Ammon's horn (tissue), 1 donor: ENCODE results near the gene CBX2.
A peak's percentile ranks its signal among the peaks of the same experiment; 100 is the strongest.

Experiments
- DNase-seq: peaks from one replicate; pipeline ENCODE4 v3.0.0-alpha.2; 2016; ENCODE audit warnings: low spot score

The CBX2 gene

DNA sequence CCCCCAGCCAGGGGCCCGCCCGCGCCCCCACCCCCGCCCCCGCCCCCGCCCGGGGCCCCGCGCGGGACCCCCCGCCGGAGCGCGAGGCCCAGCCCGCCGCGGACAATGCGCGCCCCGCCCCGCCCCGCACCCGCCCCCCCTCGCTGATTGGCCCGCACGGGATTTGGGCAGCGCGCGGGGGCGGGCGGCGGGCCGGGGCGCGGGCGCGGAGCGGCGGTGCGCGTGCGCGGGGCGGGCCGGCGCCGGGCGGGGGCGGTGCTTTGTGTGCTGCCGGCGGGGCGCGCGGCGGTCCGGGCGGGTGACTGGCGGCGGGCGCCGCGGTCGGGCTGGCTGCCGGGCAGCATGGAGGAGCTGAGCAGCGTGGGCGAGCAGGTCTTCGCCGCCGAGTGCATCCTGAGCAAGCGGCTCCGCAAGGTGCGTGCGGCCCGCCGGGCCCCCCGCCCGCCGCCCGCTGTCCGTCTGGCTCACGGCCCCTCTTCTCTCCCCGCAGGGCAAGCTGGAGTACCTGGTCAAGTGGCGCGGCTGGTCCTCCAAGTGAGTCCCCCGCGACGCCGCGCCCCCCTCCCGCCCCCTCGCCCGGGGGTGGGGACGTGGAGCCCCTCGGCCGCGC, at the start of gene CBX2:
Gene CBX2, plus strand, starts transcription at position 255 of the 610 bp plus-strand sequence. Its CDS starts 88 bp downstream, at position 343.
- DNase-seq: peak; percentile 81

DNA sequence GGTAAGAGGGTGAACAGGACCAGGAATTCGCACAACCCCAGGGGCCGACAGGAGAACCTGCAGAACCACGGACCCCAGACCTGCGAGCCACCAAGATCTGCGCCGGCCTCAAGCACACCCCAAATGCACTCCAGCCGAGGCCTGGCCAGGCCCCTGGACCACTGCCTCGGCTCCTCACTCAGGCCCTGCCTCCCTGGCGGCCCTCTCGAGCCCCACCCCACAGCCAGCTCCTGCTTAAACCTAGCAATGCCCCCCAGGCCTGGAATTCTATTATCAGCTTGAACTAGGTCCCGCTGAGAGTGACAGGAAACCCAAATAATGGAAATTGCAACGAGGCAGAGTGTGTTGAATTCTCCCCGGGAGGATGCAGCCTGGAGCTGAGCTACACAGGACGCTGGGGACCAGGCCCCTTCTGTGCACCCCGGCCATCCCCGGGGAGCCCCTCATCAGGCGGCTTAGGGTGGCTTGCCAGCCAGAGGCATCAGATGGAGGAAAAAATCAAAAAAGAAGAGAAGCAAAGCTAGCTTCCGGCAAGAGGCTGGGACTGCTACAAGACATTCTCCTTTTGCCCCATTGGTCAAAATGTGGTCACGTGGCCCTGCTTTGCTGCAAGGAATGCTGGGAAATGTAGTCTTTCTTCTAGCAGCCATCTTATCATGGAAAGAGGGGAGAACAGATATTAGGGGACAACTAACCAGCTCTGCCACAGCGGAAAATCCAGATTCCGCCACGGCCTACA, 49.6 kb upstream of the CBX2 start:
- DNase-seq: peak; percentile 96

DNA sequence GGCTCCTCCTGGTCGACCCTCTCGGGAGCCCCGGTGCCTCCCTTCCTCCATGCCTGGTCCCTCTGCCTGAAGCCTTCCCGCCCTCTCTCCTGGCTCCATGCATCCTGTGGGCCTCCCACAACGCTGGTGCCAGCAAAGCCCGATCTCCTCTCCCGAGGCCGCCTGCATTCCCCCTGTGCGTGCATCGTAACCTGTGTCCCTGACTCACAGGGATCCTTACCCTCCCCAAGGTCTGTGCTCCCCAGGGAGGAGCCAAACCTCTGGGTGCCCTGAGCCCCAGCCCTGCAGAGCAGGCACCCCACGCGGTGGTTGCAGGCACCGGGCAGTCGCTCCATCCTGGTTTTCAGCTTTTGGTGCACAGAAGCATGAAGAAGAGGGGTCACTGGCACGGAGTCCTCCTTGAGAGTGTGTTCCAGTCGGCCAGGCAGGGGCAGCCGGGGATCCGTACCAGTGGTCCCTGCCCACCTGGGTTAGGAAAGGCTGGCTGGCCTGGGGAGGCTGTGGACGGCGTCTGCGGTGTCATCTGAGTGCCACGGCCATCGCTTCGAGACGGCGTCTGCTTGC, 49.0 kb upstream of the CBX2 start:
- DNase-seq: no peak

DNA sequence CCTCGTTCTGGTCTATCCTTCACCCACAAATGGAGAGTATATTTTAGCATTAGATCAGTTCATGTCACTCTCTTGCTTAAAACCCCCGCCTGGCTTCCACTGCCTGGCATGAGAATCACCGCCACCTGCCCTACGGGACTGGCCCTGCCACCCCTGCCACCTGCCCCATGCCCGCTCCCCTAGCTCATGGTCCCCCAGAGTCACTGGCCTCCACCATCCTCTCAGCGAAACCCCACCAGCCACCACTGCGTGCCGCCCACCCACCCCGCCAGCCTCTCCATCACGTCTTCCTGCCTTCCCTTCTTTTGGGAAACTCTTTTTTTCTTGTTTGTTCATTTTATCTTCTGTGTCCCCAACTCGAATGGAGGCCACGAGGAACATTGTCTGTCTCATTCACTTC, 48.2 kb upstream of the CBX2 start:
- DNase-seq: no peak

DNA sequence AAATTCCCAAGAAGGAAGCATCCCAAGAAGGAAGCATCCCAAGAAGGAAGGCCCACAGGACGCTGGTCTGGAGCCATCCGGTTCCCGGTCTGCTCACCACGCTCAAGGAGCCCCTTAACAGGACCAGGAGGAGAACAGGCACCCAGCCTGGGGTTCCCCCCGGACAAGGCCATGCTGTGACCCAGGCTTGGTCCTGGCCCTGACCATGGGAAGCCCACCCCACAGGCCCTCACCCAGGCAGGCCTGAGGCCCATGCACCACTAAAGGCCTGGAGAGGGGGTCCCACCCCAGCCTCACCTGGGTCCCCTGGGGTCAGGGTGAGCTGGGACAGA, 47.5 kb upstream of the CBX2 start:
- no peak for DNase-seq

DNA sequence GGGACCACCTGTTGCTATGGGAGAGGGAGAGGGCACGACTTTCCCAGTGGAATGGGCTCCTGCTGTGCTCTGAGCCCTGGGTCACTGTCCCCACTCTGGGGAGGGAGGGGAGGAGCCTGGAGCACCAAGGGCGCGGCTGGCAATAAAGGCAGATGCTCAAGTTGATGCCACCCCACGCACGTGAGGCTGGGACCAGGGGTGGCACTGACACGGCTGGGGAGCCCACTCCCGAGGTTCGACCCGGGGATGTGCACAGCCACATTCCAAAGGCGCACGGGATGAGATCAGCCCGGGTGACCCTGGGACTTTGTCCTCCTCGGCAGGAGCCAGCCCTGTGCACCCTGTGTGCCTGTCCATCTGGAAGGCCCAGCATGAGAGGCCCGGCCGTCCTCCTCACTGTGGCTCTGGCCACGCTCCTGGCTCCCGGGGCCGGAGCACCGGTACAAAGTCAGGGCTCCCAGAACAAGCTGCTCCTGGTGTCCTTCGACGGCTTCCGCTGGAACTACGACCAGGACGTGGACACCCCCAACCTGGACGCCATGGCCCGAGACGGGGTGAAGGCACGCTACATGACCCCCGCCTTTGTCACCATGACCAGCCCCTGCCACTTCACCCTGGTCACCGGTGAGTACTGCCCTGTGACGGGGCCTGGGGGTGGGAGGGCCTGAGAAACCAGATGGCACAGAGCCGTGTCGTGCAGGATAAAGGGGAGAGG, 47.0 kb upstream of the CBX2 start, which contains the start of gene ENPP7:
Gene ENPP7, plus strand, starts transcription at position 175 of the 715 bp plus-strand sequence. Its CDS starts 197 bp downstream, at position 372.
- DNase-seq: no peak

GRCh38 chr17:79732254-79732653, 45.7 kb upstream of the CBX2 start:
- no peak for DNase-seq

DNA sequence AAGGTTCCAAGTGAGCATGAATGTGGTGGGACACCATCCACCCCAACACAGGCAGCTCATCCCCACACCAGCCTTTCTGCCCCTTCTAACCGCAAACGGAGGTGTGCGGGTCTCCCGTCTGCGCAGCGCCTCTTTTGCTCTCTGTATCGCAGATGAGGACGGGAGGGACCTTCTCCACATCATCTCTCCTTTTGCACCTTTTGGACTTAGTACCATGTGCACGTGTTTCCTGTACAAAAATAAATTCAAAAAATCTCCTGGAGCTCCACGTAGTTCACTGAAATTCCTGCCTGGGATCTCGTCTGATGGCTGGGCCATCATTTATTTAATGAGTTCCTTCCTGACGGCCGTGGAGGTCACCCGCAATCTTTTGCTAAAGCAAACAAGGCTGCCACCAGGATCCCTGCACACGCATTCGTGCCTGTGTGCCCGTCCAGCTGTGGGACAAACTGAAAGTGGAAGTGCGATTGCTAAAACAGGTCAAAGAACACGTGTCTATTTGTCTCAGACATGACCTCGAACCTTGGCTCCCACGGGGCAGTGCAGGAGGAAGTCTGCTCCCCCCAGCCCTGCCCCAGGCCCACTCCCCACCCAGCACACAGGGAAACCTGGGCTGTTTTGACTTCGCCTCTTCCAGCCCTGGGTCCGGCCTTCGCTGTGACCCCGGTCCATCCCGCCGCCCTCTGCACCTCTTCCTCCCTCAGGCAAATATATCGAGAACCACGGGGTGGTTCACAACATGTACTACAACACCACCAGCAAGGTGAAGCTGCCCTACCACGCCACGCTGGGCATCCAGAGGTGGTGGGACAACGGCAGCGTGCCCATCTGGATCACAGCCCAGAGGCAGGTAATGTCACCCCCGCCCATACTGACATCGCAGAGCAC, 44.9 kb upstream of the CBX2 start:
- DNase-seq: no peak

DNA sequence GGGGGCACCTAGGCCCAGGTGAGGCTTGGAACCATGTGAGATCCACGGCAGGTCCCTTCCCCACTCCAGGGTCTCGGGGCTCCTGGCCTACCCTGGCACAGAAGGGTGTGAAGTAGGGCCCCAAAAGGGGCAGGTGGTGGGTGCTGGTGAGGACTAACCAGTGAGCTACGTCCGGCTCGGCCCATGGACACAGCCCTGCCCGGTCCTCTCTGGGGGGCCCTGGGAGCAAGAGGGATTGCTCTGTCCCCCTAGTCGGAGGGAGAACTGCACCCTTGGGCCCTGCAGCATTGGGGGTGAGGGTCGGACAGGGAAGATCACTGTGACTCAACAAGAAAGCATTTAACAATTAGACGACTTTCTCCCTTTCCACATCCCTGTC, 44.3 kb upstream of the CBX2 start:
- DNase-seq: no peak

DNA sequence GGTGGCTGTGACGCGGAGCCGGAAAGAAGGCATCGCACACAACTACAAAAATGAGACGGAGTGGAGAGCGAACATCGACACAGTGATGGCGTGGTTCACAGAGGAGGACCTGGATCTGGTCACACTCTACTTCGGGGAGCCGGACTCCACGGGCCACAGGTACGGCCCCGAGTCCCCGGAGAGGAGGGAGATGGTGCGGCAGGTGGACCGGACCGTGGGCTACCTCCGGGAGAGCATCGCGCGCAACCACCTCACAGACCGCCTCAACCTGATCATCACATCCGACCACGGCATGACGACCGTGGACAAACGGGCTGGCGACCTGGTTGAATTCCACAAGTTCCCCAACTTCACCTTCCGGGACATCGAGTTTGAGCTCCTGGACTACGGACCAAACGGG, 42.9 kb upstream of the CBX2 start:
- DNase-seq: no peak

- DNase-seq: no peak
Measured at GRCh38 chr17:79737046-79737921, 40.7 kb upstream of the CBX2 start.

DNA sequence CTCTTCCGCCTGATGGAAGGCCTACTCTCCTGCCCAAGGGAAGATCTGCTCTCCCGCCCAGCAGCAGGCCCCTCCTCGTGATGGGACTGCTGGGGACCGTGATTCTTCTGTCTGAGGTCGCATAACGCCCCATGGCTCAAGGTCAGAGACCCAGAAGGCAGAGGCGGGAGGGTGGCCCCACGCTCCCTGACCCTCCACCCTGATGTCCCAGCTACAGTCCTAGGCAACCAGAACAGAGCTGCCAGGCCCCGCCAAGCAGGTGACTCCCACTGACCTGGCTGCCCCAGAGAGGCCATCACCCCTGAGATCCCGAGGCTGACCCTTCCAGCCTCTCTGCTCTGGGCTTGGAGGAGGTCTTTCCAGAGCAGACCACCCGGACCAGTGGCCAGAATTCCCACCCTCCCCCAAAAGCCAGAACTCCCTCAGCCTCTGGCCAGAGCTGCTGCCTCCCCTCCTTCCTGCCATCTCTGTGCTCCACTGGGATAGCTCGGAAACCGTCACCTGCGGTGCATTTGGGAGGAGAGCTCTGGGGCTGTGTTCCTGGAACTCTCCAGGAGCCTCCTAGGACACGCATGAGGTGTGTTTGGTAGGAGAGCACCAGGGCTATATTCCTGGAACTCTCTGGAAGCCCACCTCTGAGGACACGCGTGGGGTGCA, 39.9 kb upstream of the CBX2 start:
- DNase-seq: no peak

DNA sequence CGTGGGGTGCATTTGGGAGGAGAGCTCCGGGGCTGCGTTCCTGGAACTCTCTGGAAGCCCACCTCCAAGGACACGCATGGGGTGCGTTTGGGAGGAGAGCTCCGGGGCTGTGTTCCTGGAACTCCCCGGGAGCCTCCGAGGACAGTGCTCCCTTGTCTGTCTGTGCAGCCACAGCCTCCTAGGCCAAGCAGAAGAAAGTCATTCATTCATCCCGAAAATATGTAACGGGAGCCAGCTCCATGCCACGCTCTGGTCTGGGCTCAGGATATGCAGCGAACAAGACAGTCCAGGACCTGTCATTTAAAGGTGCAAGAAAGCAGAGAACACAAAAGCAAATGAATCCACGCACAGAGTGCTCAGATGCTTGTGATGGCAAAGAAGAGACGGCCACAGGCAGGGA, 39.3 kb upstream of the CBX2 start:
- no peak for DNase-seq

DNA sequence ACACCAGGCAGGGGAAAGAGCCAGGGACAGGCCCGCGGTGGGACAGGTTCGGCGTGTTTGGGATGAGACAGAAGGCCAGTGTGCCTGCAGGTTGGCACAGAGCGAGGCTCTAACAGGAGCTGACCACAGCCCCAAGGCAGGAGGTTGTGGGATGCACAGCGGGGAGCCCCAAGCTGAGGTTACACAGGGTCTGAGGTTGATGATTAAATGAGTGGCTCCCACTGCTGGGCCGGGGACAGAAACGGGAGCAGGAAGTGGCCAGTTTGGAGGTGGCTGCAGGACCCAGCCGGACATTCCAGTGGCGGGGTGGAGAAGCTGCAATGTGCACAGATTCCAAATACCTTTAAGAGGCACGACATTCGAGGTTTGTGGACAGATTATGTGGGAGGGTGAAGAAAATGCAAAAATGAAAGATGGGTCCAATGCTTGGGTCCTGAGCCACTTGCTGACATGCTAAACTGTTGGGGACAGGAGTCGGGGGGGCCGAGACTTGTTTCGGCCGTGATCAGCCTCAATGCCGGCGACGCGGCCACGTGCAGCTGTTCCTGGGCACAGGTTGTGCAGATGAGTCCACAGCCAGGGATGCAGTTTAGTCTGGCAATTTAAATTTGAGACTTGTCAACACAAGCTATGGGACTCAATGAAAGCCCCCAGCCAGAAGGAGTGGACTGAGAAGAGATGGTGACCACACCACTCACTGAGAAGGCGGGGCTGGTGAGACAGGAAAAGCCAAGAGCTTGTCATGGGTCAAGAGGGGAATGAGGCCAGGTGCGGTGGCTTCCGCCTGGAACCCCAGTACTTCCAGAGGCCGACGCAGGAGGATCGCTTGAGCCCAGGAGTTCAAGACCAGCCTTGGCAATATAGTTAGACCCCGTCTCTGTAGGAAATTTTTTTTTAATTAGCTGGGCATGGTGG, 38.5 kb upstream of the CBX2 start:
- no peak for DNase-seq

GRCh38 chr17:79740413-79740812, 37.5 kb upstream of the CBX2 start:
- DNase-seq: no peak

DNA sequence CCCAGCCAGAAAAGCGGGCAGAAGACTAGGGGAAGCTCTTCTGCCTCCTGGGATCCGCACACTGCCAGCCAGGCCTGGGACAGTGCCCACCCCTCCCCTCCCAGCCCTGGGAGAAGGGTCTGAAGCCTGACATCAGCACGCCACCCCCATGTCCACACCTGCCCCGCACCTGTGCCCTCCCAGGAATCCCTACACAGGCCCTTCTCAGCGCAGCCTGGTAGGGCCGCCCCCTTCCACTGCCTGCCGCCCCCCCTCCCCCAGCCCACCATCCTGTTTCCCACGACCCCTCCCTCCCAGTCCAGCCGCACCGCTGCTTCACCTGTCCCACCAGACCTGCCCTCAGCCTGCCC, 36.6 kb upstream of the CBX2 start:
- no peak for DNase-seq

GRCh38 chr17:79741751-79742588, 36.0 kb upstream of the CBX2 start:
- DNase-seq: peak; percentile 65

GRCh38 chr17:79742589-79742918, 35.4 kb upstream of the CBX2 start:
- no peak for DNase-seq
